AG04450 (cell line): ENCODE results near the gene AKAP6. TPM values are rescaled to one million over a fixed set of nuclear protein-coding genes. Genes with fewer than 3 reads are reported as not detected.

Experiments
- CTCF ChIA-PET: fragments of 300-600, 350-600 bp; formaldehyde crosslinking; extraction: SDS; loops from one replicate; lab custom pipeline; 2022; ENCODE audit warnings: antibody characterized with exemption, inconsistent platforms; lab: Charles Lee
- POLR2A ChIA-PET: fragments of 350-600 bp; formaldehyde crosslinking; extraction: SDS; loops from one replicate; lab custom pipeline; 2021; ENCODE audit warnings: antibody characterized with exemption, inconsistent platforms; lab: Yijun Ruan, JAX
- DNase-seq: peaks from one replicate; pipeline ENCODE4 v3.0.0-alpha.2; 2011; ENCODE audit warnings: low read depth, low spot score
- H3K27ac ChIP-seq: one replicate; pipeline ENCODE4 v1.5.1; 2012; ENCODE audit warnings: low read depth, low read length, control low read depth
- H3K27me3 ChIP-seq: one replicate; pipeline ENCODE4 v1.6.0; 2012; ENCODE audit warnings: low read length; ENCODE audit not compliant: control insufficient read depth, insufficient read depth
- H3K4me3 ChIP-seq: 2 replicates; pipeline ENCODE4 v1.5.1; 2011; ENCODE audit warnings: mild to moderate bottlenecking, low read depth, low read length, control low read depth
- H3K9me3 ChIP-seq: 2 replicates; pipeline ENCODE4 v1.5.1; 2012; ENCODE audit warnings: low read length; ENCODE audit not compliant: control insufficient read depth, insufficient read depth
- CTCF ChIP-seq: IDR thresholded peaks from 2 replicates; pipeline ENCODE4 v1.5.1; 2011; ENCODE audit warnings: low read depth, low read length, control low read depth, inconsistent platforms
- polyA plus RNA-seq: library from polyadenylated mRNA; depleted of rRNA; stranded (reverse); fragments of >200 nt; gene quantifications from 2 replicates; pipeline ENCODE4 v1.2.3, GENCODE V29; 2011

Gene AKAP6
- polyA plus RNA-seq, 1 experiment: 0.78 TPM

GRCh38 chr14:32480337-32480736 lies 151.2 kb downstream of the AKAP6 start:
- DNase-seq: no peak
- POLR2A ChIA-PET: no interaction called here

GRCh38 chr14:32481707-32482106 lies 152.6 kb downstream of the AKAP6 start:
- no peaks in the 10 kb centered on the region for H3K9me3 ChIP-seq
- H3K4me3 ChIP-seq: no peak overlapping the region
- H3K27me3 ChIP-seq: no peaks in the 10 kb centered on the region
- ChIA-PET POLR2A (no interaction called here), CTCF (interaction anchor here (1.2 kb wide), 1 partner anchor 32 kb away, joined by 3 read pairs; no protein-coding TSS in a partner anchor)
- H3K27ac ChIP-seq: no peak overlapping the region
- no peak for TF ChIP-seq CTCF
- no peak for DNase-seq

More at GRCh38 chr14:32480337-32480736, 151.2 kb downstream of the AKAP6 start:
- no peak for TF ChIP-seq CTCF
- CTCF ChIA-PET: no interaction called here
- Histone ChIP-seq H3K9me3 (no peaks in the 10 kb centered on the region), H3K27ac (no peak overlapping the region), H3K27me3 (no peaks in the 10 kb centered on the region), H3K4me3 (no peak overlapping the region)

- no peaks in the 10 kb centered on the region for H3K27me3 ChIP-seq
- H3K9me3 ChIP-seq: no peaks in the 10 kb centered on the region
- no peak for TF ChIP-seq CTCF
- no peak overlapping the region for H3K4me3 ChIP-seq
- no peak overlapping the region for H3K27ac ChIP-seq
- DNase-seq: no peak
- CTCF ChIA-PET: no interaction called here
- POLR2A ChIA-PET: no interaction called here
These were observed 162.4 kb downstream of the AKAP6 start for GRCh38 chr14:32491416-32492016.

GRCh38 chr14:32492457-32492856 lies 163.4 kb downstream of the AKAP6 start:
- TF ChIP-seq CTCF: no peak
- Histone ChIP-seq H3K4me3 (no peak overlapping the region), H3K27me3 (no peaks in the 10 kb centered on the region), H3K9me3 (no peaks in the 10 kb centered on the region), H3K27ac (no peak overlapping the region)
- CTCF ChIA-PET: no interaction called here
- POLR2A ChIA-PET: interaction anchor here (0.5 to 1.0 kb wide), 2 partner anchors 120 to 414 kb away, joined by 4 to 6 read pairs; no protein-coding TSS in a partner anchor
- DNase-seq: no peak
